ENCODE results near the gene MSANTD1. TPM values are rescaled to one million over a fixed set of nuclear protein-coding genes. Genes with fewer than 3 reads are reported as not detected.

MSANTD1 gene
- total RNA-seq, 1 experiment from 2014 or later, result 0.77 TPM

GRCh38 chr4:3285558-3286334 lies 36.8 kb downstream of the MSANTD1 start:
- peak; percentile 46 for DNase-seq
- CTCF ChIA-PET, result no interaction called here
- TF ChIP-seq EZH2 (IDR thresholded peaks at IDR 0.05; ENCODE audit: low read length, unreplicated experiment) (no peak), CTCF (conservative IDR thresholded peaks at IDR 0.05; ENCODE audit: low read depth, low read length) (no peak), EZH2phosphoT487 (IDR thresholded peaks at IDR 0.05; ENCODE audit: borderline replicate concordance, low read length) (no peak)

GRCh38 chr4:3286335-3287175 lies 37.6 kb downstream of the MSANTD1 start:
- TF ChIP-seq EZH2phosphoT487 (IDR thresholded peaks at IDR 0.05; ENCODE audit: borderline replicate concordance, low read length) (no peak), EZH2 (IDR thresholded peaks at IDR 0.05; ENCODE audit: low read length, unreplicated experiment) (no peak), CTCF (conservative IDR thresholded peaks at IDR 0.05; ENCODE audit: low read depth, low read length) (no peak)
- no peaks in the 10 kb centered on the region for H3K27me3 ChIP-seq (ENCODE audit: low read length)
- no peaks in the 10 kb centered on the region for H3K9me3 ChIP-seq (ENCODE audit: low read length)
- peak overlapping the region; percentile 25; the same call in 1 of the 2 replicates for H3K4me3 ChIP-seq (ENCODE audit: low read length)
- H3K9me2 ChIP-seq (replicated peaks; ENCODE audit: low read length), result no peaks in the 10 kb centered on the region
- H3K27ac ChIP-seq (ENCODE audit: low read length), result no peak overlapping the region
- no peak overlapping the region for H3K9ac ChIP-seq (ENCODE audit: low read length)
- intact Hi-C loops (cut with micrococcal nuclease), result no loop called here
- ChIA-PET POLR2A (ENCODE audit: unreplicated experiment) (no interaction called here), CTCF (no interaction called here)
- H3F3A ChIP-seq (ENCODE audit: low read length, unreplicated experiment), result no peaks in the 10 kb centered on the region
- no peak for DNase-seq
- no peaks in the 10 kb centered on the region for H4K20me1 ChIP-seq (ENCODE audit: low read length)
- H3K36me3 ChIP-seq (ENCODE audit: low read depth, low read length), result no peaks in the 10 kb centered on the region
- H2AFZ ChIP-seq (ENCODE audit: low read length), result peak overlapping the region; percentile 72
- ATAC-seq, result no peak
- H3K79me2 ChIP-seq (ENCODE audit: low read length), result no peaks in the 10 kb centered on the region
- no TSS peak for BruUV-seq (replicated peaks)
- peaks cover 8% of the 10 kb centered on the region; the same call in 1 of the 2 replicates for H3K4me1 ChIP-seq (ENCODE audit: insufficient read depth, low read length)
- peak overlapping the region; percentile 61 for H3K4me2 ChIP-seq (ENCODE audit: low read length)

More at GRCh38 chr4:3285558-3286334, 36.8 kb downstream of the MSANTD1 start:
- H3K9me2 ChIP-seq (replicated peaks; ENCODE audit: low read length), result no peaks in the 10 kb centered on the region
- H3K9ac ChIP-seq (ENCODE audit: low read length), result no peak overlapping the region
- H3K27me3 ChIP-seq (ENCODE audit: low read length), result no peaks in the 10 kb centered on the region
- H3K36me3 ChIP-seq (ENCODE audit: low read depth, low read length), result no peaks in the 10 kb centered on the region
- H4K20me1 ChIP-seq (ENCODE audit: low read length), result no peaks in the 10 kb centered on the region
- peak overlapping the region; percentile 61 for H3K4me2 ChIP-seq (ENCODE audit: low read length)
- H3F3A ChIP-seq (ENCODE audit: low read length, unreplicated experiment), result no peaks in the 10 kb centered on the region
- H3K4me1 ChIP-seq (ENCODE audit: insufficient read depth, low read length), result peaks cover 8% of the 10 kb centered on the region; the same call in 1 of the 2 replicates
- peak; percentile 75 for ATAC-seq
- POLR2A ChIA-PET (ENCODE audit: unreplicated experiment), result no interaction called here
- H3K27ac ChIP-seq (ENCODE audit: low read length), result no peak overlapping the region
- intact Hi-C loops (cut with micrococcal nuclease), result no loop called here
- no peaks in the 10 kb centered on the region for H3K9me3 ChIP-seq (ENCODE audit: low read length)
- peak overlapping the region; percentile 72 for H2AFZ ChIP-seq (ENCODE audit: low read length)
- H3K4me3 ChIP-seq (ENCODE audit: low read length), result peak overlapping the region; percentile 25; the same call in 1 of the 2 replicates
- BruUV-seq (replicated peaks), result no TSS peak
- H3K79me2 ChIP-seq (ENCODE audit: low read length), result no peaks in the 10 kb centered on the region

Measured in PC-3 (cell line).